ENCODE results near the gene TEX35.

DNA sequence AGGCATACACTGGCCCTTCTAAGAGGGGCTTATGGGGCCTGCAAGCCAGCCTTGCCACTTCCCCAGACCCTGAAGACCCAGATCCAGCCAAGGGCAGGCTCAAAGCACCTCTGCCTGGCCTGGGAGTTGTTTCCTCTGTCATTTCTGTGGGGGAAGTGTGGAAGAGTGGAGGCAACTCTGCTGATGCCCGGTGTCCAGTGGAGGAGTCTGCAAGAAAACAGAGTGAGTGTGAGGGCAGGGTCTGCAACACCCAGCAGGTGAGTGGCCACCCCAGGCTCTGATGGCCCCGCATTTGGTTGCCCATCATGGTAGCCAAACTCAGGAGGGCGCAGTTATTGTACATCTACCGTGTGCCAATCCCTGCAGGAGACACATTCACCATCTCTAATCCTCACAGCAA is 24.5 kb upstream of the TEX35 start:
- TF ChIP-seq, protein P1, sequence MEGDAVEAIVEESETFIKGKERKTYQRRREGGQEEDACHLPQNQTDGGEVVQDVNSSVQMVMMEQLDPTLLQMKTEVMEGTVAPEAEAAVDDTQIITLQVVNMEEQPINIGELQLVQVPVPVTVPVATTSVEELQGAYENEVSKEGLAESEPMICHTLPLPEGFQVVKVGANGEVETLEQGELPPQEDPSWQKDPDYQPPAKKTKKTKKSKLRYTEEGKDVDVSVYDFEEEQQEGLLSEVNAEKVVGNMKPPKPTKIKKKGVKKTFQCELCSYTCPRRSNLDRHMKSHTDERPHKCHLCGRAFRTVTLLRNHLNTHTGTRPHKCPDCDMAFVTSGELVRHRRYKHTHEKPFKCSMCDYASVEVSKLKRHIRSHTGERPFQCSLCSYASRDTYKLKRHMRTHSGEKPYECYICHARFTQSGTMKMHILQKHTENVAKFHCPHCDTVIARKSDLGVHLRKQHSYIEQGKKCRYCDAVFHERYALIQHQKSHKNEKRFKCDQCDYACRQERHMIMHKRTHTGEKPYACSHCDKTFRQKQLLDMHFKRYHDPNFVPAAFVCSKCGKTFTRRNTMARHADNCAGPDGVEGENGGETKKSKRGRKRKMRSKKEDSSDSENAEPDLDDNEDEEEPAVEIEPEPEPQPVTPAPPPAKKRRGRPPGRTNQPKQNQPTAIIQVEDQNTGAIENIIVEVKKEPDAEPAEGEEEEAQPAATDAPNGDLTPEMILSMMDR (IDR thresholded peaks at IDR 0.05) = no peak
- no peak for TF ChIP-seq POLR2A (IDR thresholded peaks at IDR 0.05)

All from heart left ventricle (tissue), 13 donors.